Body of pancreas (tissue), 4 donors: ENCODE results near the gene NOX3.

Experiments
- CTCF ChIP-seq, 7 experiments: fragments of 450-650 bp in 4 of 7; fragments of 200-600 bp in 3 of 7; sonication (generic) in 3 of 7; IDR thresholded peaks; one replicate each; pipeline ENCODE4 v1.5.1; 2016 to 2019; ENCODE audit warnings: antibody characterized with exemption in 7 of 7
- POLR2A ChIP-seq, 3 donors: fragments of 450-650 bp; IDR thresholded peaks; one replicate each; pipeline ENCODE4 v1.6.1; 2016; ENCODE audit warnings: antibody characterized with exemption in 3 of 3, mild to moderate bottlenecking in 2 of 3

- TF ChIP-seq CTCF (IDR thresholded peaks at IDR 0.05) (no peak), POLR2A (IDR thresholded peaks at IDR 0.05) (no peak)
These were observed 84.4 kb downstream of the NOX3 start for GRCh38 chr6:155371230-155371629.
